K562 (cell line): ENCODE results near the gene FBXO9. TPM values are rescaled to one million over a fixed set of nuclear protein-coding genes. Genes with fewer than 3 reads are reported as not detected.

ENCODE experiments used
- ARID2 ChIP-seq: fragments of 450-650 bp; IDR thresholded peaks from 2 replicates; pipeline ENCODE4 v1.6.1; 2017; ENCODE audit warnings: antibody characterized with exemption, mild to moderate bottlenecking
- ARNT ChIP-seq, 2 experiments: fragments of 450-650 bp; IDR thresholded peaks; 2 replicates each; pipeline ENCODE4 v1.6.1; 2016; ENCODE audit warnings: mild to moderate bottlenecking in 1 of 2
- CBX8 ChIP-seq: fragments of 200-600 bp; sonication (generic); IDR thresholded peaks from 2 replicates; pipeline ENCODE4 v1.6.1; 2012; ENCODE audit warnings: borderline replicate concordance, mixed run types, low read depth, mild to moderate bottlenecking, moderate library complexity, mixed read lengths, low read length, control low read depth, inconsistent platforms; ENCODE audit not compliant: poor library complexity, severe bottlenecking; ENCODE audit errors: extremely low read depth
- CREB1 ChIP-seq, 2 experiments: sonication (generic) in 1 of 2; formaldehyde crosslinking in 1 of 2; IDR thresholded peaks; 2 replicates each; pipeline versions ENCODE4 v1.6.1 to v1.8.0; 2012 to 2022; ENCODE audit warnings: inconsistent platforms in 1 of 2, mild to moderate bottlenecking in 1 of 2, missing genetic modification reagents in 1 of 2, moderate library complexity in 1 of 2
- FOS ChIP-seq: IDR thresholded peaks from 3 replicates; pipeline ENCODE4 v1.6.1; 2011; ENCODE audit not compliant: insufficient read length; ENCODE audit errors: extremely low read depth
- GMEB1 ChIP-seq: fragments of 250-450 bp; sonication (Bioruptor Pico); IDR thresholded peaks from 2 replicates; pipeline ENCODE4 v1.4.0; 2020; ENCODE audit warnings: mild to moderate bottlenecking
- HDAC2 ChIP-seq: fragments of 450-650 bp; IDR thresholded peaks from 2 replicates; pipeline ENCODE4 v1.6.1; 2016; ENCODE audit warnings: mild to moderate bottlenecking
- HDAC3 ChIP-seq: fragments of 450-650 bp; IDR thresholded peaks from 2 replicates; pipeline ENCODE4 v1.6.1; 2018; ENCODE audit warnings: borderline replicate concordance, mild to moderate bottlenecking, moderate library complexity; ENCODE audit not compliant: partially characterized antibody
- MAZ ChIP-seq, 2 experiments: fragments of 450-650 bp in 1 of 2; sonication (generic) in 1 of 2; formaldehyde crosslinking; IDR thresholded peaks in 1 of 2; conservative IDR thresholded peaks in 1 of 2; 2 replicates each; pipeline versions ENCODE4 v1.4.0 to v1.5.0; 2020; ENCODE audit warnings: mild to moderate bottlenecking in 1 of 2, missing genetic modification reagents in 1 of 2
- MCM7 ChIP-seq, 2 experiments: fragments of 450-650 bp; IDR thresholded peaks; 2 replicates each; pipeline ENCODE4 v1.6.1; 2016 to 2018
- RBM17 ChIP-seq: fragments of 200-400 bp; formaldehyde crosslinking; IDR thresholded peaks from 2 replicates; pipeline ENCODE4 v1.6.1; 2017; ENCODE audit warnings: low read depth, mild to moderate bottlenecking, low read length, borderline replicate concordance
- RFX1 ChIP-seq: fragments of 450-650 bp; IDR thresholded peaks from 2 replicates; pipeline ENCODE4 v1.6.1; 2016; ENCODE audit warnings: mild to moderate bottlenecking, moderate library complexity
- SRSF3 ChIP-seq: fragments of 200-400 bp; formaldehyde crosslinking; IDR thresholded peaks from 2 replicates; pipeline ENCODE4 v1.6.1; 2016; ENCODE audit warnings: mild to moderate bottlenecking, low read length, moderate library complexity; ENCODE audit not compliant: insufficient read depth
- ZBTB2 ChIP-seq: fragments of 450-650 bp; IDR thresholded peaks from 2 replicates; pipeline ENCODE4 v1.6.1; 2016; ENCODE audit warnings: antibody characterized with exemption
- ZNF143 ChIP-seq: sonication (generic); formaldehyde crosslinking; IDR thresholded peaks from 2 replicates; pipeline ENCODE4 v1.9.0; 2022; ENCODE audit warnings: mild to moderate bottlenecking, missing genetic modification reagents
- ZNF707 ChIP-seq: fragments of 250-450 bp; sonication (Bioruptor Pico); conservative IDR thresholded peaks from 2 replicates; pipeline ENCODE4 v1.8.0; 2022; ENCODE audit warnings: inconsistent platforms, mild to moderate bottlenecking, moderate library complexity
- ZNF764 ChIP-seq: fragments of 250-450 bp; sonication (Bioruptor Pico); IDR thresholded peaks from 2 replicates; pipeline ENCODE4 v1.4.0; 2020; ENCODE audit warnings: low read depth, mild to moderate bottlenecking, moderate library complexity
- polyA plus RNA-seq, 8 experiments: library from polyadenylated mRNA; depleted of rRNA in 4 of 8; stranded (reverse) in 5 of 8; unstranded in 3 of 8; fragments of >200 nt; fragmentation: Nextera tagmentation in 2 of 8; fragmentation: Illumina TruSeq in 1 of 8; extraction: Ambion mirVana in 2 of 8; extraction: Trizol in 1 of 8; gene quantifications; 2 replicates each; pipeline versions ENCODE4 v1.2.1 to v1.2.3, GENCODE V29; 2011 to 2014; ENCODE audit warnings: inconsistent platforms in 1 of 8, missing spikeins in 1 of 8
- total RNA-seq, 7 experiments: library from RNA; depleted of rRNA in 6 of 7; stranded (reverse); fragments of >200 nt in 6 of 7; fragmentation: Illumina TruSeq in 2 of 7; extraction: Trizol in 2 of 7; gene quantifications; 2 replicates each; pipeline versions ENCODE4 v1.2.1 to v1.2.3, GENCODE V29; 2011 to 2021; ENCODE audit warnings: low replicate concordance in 1 of 7
- TF ChIP-seq, protein P1 (sequence below): fragments of 450-650 bp; IDR thresholded peaks from 2 replicates; pipeline ENCODE4 v1.7.1; 2018; ENCODE audit warnings: mild to moderate bottlenecking, low read depth; ENCODE audit not compliant: partially characterized antibody
- TF ChIP-seq, protein P2 (sequence below): sonication (generic); formaldehyde crosslinking; IDR thresholded peaks from 2 replicates; pipeline ENCODE4 v1.8.1; 2023; ENCODE audit warnings: mild to moderate bottlenecking, missing genetic modification reagents

Gene FBXO9
- total and polyA plus RNA-seq, 9 of the 15 experiments (the other 6 are each of a cell fraction or from before 2014, with no cell fraction given): 10.1 to 85.3 (median 51.4) TPM

DNA sequence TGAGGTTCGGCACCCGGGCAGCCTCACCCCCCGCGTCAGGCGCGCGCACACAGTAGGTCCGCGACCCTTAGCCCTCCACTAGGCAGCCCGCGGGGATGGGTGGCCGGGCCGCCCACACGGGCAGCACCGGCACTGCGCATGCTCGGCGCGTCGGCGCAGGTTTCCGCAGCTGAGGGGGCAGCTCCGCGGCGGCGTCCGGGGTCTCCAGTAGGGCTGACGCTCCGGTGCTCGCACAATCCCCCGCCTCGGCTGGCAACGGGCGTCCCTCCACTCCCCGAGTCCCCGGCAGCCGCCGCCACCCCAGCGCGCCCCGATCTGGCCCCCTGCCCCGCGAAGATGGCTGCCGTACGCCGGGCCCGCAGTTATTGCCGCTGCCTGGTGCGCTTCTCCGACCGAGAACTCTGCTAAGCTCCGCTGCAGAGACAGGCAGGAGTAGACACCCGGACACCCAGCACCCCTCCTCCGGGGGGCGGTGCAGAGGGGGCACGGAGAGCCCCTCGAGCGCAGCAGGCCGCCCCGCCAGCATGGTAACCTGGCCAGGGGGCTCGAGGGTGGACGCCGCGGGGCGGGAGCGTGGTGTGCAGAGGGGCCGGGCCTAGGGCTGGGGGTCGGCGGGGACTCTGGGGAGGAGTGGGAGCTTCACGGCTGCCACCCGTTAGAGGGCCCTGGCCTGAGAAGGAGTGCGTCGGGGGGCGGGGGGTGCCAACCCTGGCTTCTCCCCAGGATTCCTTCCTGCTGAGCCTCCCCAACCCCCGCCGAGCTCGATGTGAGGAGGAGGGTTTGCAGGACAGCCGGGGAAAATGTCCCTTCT, at the start of gene FBXO9 (continued):
- no peak for TF ChIP-seq SRSF3
- TF ChIP-seq CREB1 (IDR thresholded peaks at IDR 0.05): no peak
- TF ChIP-seq CREB1 (CRISPR knock-in tag; IDR thresholded peaks at IDR 0.05): no peak
- no peak for TF ChIP-seq ZNF143 (CRISPR knock-in tag)
- no peak for TF ChIP-seq MCM7 (IDR thresholded peaks at IDR 0.05)
- TF ChIP-seq, protein P1, sequence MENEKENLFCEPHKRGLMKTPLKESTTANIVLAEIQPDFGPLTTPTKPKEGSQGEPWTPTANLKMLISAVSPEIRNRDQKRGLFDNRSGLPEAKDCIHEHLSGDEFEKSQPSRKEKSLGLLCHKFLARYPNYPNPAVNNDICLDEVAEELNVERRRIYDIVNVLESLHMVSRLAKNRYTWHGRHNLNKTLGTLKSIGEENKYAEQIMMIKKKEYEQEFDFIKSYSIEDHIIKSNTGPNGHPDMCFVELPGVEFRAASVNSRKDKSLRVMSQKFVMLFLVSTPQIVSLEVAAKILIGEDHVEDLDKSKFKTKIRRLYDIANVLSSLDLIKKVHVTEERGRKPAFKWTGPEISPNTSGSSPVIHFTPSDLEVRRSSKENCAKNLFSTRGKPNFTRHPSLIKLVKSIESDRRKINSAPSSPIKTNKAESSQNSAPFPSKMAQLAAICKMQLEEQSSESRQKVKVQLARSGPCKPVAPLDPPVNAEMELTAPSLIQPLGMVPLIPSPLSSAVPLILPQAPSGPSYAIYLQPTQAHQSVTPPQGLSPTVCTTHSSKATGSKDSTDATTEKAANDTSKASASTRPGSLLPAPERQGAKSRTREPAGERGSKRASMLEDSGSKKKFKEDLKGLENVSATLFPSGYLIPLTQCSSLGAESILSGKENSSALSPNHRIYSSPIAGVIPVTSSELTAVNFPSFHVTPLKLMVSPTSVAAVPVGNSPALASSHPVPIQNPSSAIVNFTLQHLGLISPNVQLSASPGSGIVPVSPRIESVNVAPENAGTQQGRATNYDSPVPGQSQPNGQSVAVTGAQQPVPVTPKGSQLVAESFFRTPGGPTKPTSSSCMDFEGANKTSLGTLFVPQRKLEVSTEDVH: no peak
- TF ChIP-seq HDAC3: no peak
- no peak for TF ChIP-seq FOS
- TF ChIP-seq ZNF707: no peak
- TF ChIP-seq ARID2: no peak
- TF ChIP-seq RBM17: no peak
- TF ChIP-seq HDAC2: no peak
- peak; percentile 69 for TF ChIP-seq ZBTB2
- TF ChIP-seq ARNT (IDR thresholded peaks at IDR 0.05): no peak
- TF ChIP-seq GMEB1 (CRISPR knock-in tag): no peak
- peak in 1 of 2 experiments; percentile 53; a peak in 3 of 4 replicates for TF ChIP-seq MAZ (CRISPR knock-in tag; conservative IDR thresholded peaks at IDR 0.05 in 1 of 2, IDR thresholded peaks at IDR 0.05 in 1 of 2)
- TF ChIP-seq, protein P2, sequence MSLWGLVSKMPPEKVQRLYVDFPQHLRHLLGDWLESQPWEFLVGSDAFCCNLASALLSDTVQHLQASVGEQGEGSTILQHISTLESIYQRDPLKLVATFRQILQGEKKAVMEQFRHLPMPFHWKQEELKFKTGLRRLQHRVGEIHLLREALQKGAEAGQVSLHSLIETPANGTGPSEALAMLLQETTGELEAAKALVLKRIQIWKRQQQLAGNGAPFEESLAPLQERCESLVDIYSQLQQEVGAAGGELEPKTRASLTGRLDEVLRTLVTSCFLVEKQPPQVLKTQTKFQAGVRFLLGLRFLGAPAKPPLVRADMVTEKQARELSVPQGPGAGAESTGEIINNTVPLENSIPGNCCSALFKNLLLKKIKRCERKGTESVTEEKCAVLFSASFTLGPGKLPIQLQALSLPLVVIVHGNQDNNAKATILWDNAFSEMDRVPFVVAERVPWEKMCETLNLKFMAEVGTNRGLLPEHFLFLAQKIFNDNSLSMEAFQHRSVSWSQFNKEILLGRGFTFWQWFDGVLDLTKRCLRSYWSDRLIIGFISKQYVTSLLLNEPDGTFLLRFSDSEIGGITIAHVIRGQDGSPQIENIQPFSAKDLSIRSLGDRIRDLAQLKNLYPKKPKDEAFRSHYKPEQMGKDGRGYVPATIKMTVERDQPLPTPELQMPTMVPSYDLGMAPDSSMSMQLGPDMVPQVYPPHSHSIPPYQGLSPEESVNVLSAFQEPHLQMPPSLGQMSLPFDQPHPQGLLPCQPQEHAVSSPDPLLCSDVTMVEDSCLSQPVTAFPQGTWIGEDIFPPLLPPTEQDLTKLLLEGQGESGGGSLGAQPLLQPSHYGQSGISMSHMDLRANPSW: no peak
- TF ChIP-seq ZNF764 (CRISPR knock-in tag): no peak
- TF ChIP-seq CBX8: no peak
- no peak for TF ChIP-seq RFX1
